ENCODE measurements around the gene HOXB4. TPM values are rescaled to one million over a fixed set of nuclear protein-coding genes. Genes with fewer than 3 reads are reported as not detected.

The HOXB4 gene
- polyA plus RNA-seq, 1 experiment = 5.8 TPM

GRCh38 chr17:48559840-48560817 is 18.0 kb downstream of the HOXB4 start:
- no peak for TF ChIP-seq CTCF (IDR thresholded peaks at IDR 0.05; ENCODE audit: low read depth, low read length)
- ChIA-PET POLR2A (interaction anchor here (0.8 to 1.6 kb wide), 5 partner anchors 8 to 21 kb away, joined by 3 to 9 read pairs (median 4); no protein-coding TSS in a partner anchor), CTCF (interaction anchor here (0.6 to 1.3 kb wide), 6 partner anchors 10 to 224 kb away, joined by 3 to 6 read pairs (median 4); partner anchors contain the start of gene HOXB5)
- Histone ChIP-seq H3K27ac (ENCODE audit: low read depth, low read length) (peak overlapping the region; percentile 88), H3K27me3 (ENCODE audit: control insufficient read depth, insufficient read depth, low read length) (no peaks in the 10 kb centered on the region), H3K4me3 (ENCODE audit: low read depth, low read length) (peak overlapping the region; percentile 54), H3K9me3 (ENCODE audit: control insufficient read depth, insufficient read depth, low read length) (no peaks in the 10 kb centered on the region)
- no peak for DNase-seq (ENCODE audit: low read depth, low spot score)

- POLR2A ChIA-PET = interaction anchor here (0.8 to 1.2 kb wide), 3 partner anchors 9 to 21 kb away, joined by 3 to 9 read pairs (median 3); no protein-coding TSS in a partner anchor
- Histone ChIP-seq H3K9me3 (ENCODE audit: control insufficient read depth, insufficient read depth, low read length) (no peaks in the 10 kb centered on the region; the same call in 1 of the 2 replicates), H3K27me3 (ENCODE audit: control insufficient read depth, insufficient read depth, low read length) (no peaks in the 10 kb centered on the region), H3K27ac (ENCODE audit: low read depth, low read length) (peak overlapping the region; percentile 88), H3K4me3 (ENCODE audit: low read depth, low read length) (peak overlapping the region; percentile 54)
- TF ChIP-seq CTCF (IDR thresholded peaks at IDR 0.05; ENCODE audit: low read depth, low read length) = no peak
- CTCF ChIA-PET = interaction anchor here (0.5 to 1.3 kb wide), 7 partner anchors 11 to 223 kb away, joined by 3 to 6 read pairs (median 3); partner anchors contain the start of gene HOXB5
- DNase-seq (ENCODE audit: low read depth, low spot score) = no peak
Observed at GRCh38 chr17:48559122-48559839, 18.9 kb downstream of the HOXB4 start.

GRCh38 chr17:48558831-48559121 is 19.4 kb downstream of the HOXB4 start:
- Histone ChIP-seq H3K9me3 (ENCODE audit: control insufficient read depth, insufficient read depth, low read length) (no peaks in the 10 kb centered on the region; the same call in 1 of the 2 replicates), H3K27ac (ENCODE audit: low read depth, low read length) (peak overlapping the region; percentile 88), H3K4me3 (ENCODE audit: low read depth, low read length) (peak overlapping the region; percentile 54), H3K27me3 (ENCODE audit: control insufficient read depth, insufficient read depth, low read length) (no peaks in the 10 kb centered on the region)
- no peak for TF ChIP-seq CTCF (IDR thresholded peaks at IDR 0.05; ENCODE audit: low read depth, low read length)
- DNase-seq (ENCODE audit: low read depth, low spot score) = no peak
- ChIA-PET POLR2A (no interaction called here), CTCF (interaction anchor here (1.2 kb wide), 1 partner anchor 207 kb away, joined by 4 read pairs; no protein-coding TSS in a partner anchor)

- TF ChIP-seq CTCF (IDR thresholded peaks at IDR 0.05; ENCODE audit: low read depth, low read length) = no peak
- H3K4me3 ChIP-seq (ENCODE audit: low read depth, low read length) = peak overlapping the region; percentile 54
- H3K9me3 ChIP-seq (ENCODE audit: control insufficient read depth, insufficient read depth, low read length) = no peaks in the 10 kb centered on the region; the same call in 1 of the 2 replicates
- no peaks in the 10 kb centered on the region for H3K27me3 ChIP-seq (ENCODE audit: control insufficient read depth, insufficient read depth, low read length)
- POLR2A ChIA-PET = interaction anchor here (0.6 to 4.9 kb wide), 6 partner anchors 9 to 75 kb away, joined by 3 to 40 read pairs (median 7); partner anchors contain the start of gene HOXB3
- peak overlapping the region; percentile 88 for H3K27ac ChIP-seq (ENCODE audit: low read depth, low read length)
- no peak for DNase-seq (ENCODE audit: low read depth, low spot score)
- CTCF ChIA-PET = interaction anchor here (0.6 to 0.9 kb wide), 2 partner anchors 35 to 66 kb away, joined by 3 read pairs; partner anchors contain the start of gene HOXB5
Observed at GRCh38 chr17:48558057-48558830, 19.9 kb downstream of the HOXB4 start.
